RPMI8226 (cell line): ENCODE measurements around the gene SETD1A.
"Not testable (repeated sequence)": the region's sequence is repeated elsewhere in the genome, so short reads cannot be mapped to it uniquely, and the experiment has no call there.

Experiments
- DNase-seq: peaks from one replicate; pipeline ENCODE4 v3.0.0-alpha.2; 2015

The SETD1A gene

DNA sequence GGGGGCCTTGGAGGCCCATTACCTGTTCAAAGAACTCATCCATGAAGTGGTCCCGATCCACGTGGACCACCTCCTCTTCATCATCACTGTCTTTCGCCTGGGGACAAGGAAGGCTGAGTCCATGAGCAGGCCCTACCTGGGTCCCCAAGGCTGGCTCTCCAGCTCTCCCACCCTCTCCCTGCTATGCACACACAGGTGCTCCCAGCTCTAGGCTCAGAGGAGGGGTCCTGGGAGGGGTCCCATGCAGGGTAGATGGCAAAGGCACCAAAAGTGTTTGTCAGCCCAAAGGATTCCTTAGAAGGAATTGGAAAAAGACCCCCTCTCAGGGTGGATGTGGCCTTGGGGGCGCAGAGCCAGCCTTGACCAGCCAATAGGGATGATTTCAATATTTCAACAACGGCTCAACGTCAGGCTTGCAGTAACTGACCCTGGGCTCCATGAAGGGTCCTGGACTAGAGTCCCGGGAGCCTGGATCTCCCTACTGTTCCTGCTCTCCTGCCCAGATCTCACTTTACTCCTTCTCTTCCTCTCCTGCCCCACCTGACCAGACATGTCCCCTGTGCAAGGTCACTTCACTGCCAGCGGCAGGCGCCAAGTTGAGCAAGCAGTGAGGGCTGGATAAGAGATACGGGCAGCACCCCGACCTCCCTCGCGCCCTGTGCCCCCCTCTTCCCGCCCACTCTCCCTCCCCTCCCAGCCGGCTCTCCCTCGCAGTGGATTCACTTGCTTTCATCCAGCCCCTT lies 44.1 kb downstream of the SETD1A start:
- DNase-seq, result no peak

DNA sequence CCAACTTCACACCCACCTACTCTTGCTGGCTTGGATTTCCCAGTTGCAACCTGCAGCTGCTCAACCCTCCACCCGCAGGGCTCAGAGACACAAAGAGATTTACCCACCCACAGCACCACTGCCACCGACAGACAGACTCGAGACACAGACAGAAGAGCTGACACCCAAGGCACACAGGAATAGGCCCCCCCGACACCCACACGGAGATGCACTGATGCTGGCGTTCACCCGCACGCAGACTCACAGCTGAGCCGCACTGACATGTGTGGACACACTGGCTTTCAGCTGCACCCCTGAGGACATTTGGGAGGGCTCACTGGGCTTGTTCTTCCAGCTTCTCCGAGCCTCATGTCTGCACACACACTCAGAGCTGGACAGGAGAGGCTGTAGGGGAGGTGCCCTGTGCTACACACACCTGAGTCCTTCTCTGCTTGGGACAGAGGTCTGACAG lies 44.7 kb downstream of the SETD1A start:
- no peak for DNase-seq

DNA sequence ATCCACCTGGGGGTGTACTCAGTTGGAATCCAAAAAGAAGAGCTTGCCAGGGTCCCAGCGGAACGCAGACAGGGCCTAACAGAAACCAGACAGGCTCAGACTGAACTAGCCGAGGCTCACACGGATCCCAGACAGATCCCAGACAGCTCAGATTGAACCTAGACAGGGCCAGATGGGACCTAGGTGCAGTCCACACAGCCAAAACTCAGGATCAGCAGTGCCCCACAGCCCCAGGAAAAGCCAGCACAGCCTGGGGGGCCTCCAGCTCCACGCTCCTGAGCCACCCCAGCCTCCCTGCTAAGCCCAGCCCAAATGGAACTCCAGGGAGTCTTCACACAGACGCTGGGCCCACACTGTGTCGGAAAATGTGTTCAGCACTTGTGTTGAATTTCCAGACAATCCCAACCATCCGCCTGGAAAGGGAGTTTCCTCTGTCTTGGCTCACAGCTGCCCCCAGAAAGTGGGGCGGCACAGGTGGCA lies 45.3 kb downstream of the SETD1A start:
- no peak for DNase-seq

DNA sequence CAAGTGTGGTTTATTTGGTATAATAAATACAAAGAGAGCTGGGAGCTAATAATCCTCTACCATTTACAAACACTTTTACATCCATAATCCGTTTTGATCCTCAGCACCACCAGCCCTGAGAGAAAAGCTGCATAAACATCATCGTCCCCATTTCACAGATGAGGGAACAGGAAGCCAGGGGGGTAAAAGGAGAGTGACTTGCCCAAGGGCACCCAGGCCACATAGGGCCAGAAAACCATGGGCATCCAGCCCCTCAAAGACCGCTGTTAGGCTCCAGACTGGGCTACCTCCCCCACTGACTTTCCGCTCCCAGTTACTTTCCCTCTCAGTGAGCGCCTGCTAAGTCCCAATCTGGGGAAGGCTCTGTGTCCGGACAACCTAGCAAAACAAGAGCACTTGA lies 46.2 kb downstream of the SETD1A start:
- no peak for DNase-seq

DNA sequence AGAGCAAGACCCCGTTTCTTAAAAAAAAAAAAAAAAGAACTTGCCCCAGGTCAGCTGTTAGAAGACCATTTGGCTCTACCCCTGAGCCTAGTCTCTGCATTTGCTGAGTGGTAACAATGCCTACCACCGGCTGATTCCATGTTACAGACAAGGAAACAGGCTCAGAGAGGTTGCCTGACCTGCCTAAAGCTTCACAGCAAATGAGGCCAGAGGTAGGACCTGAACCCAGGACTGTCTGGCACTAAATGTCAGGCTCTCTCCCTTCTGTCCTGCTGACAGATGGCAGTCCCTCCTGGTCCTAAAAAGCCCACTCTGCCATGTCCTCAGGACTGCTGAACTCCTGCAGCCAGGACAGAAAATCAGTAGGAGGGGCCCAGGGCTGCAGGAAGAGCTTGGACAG lies 47.1 kb downstream of the SETD1A start:
- no peak for DNase-seq

DNA sequence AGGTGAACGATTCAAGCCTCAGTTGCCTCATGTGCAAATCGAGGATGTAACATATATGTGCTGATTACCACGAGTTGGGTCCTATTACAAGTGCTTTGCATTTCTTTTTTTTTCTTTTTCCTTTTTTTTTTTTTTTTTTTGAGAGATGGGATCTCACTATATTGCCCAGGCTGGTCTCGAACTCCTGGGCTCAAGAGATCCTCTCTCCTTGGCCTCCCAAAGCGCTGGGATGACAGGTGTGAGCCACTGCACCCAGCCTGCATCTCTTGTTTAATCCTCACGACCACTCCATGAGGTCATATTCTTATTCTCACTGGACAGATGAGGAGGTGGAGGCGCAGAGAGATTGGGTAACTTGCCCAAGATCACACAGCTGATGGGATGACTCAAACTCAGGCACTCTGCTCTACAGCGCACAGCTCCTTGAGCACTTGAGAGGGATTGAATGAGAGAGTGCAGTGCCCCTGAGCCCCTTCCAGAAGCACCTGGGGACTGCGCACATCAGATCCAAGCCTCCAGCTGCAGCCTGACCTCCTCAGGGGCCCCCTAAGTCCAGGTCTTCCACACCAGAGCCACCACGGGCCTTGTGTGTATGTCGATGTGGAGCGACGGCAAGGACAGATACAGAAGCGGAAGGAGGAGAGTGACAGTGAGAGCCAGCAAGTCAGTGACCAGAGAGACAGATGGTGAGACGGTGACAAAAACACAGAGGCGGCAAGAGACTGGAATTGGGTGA lies 48.0 kb downstream of the SETD1A start:
- no peak for DNase-seq

DNA sequence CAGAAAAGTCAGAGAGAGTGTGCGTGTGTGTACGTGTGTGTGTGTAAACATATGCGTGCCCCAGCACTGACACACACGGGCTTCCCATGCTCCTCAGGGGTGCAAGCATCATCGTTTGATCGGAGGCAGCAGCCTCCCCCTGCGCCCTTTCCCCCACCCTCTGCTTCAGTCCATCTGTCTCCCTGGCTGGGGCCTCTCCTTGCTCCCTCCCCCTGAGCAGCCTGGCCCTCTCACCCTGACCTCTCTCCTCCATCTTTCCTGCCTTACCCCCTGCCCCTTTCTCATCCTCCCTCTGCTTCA lies 48.5 kb downstream of the SETD1A start:
- DNase-seq, result no peak

DNA sequence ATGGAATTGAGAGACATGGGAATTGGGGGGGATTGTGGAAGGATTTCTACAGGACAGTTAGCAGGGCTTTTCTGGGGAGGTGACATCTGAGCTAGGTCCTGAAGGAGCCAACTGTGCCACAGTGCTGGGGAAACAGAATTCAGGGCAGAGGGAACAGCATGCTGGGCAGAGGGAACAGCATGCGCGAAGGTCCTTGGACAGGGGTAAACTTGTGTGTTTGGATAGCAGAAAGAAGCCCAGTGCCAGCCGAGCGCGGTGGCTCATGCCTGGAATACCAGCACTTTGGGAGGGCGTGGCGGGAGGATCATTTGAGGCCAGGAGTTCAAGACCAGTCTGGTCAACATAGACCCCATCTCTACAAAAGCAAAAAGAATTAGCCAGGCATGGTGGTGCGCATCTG lies 49.0 kb downstream of the SETD1A start:
- no peak for DNase-seq

DNA sequence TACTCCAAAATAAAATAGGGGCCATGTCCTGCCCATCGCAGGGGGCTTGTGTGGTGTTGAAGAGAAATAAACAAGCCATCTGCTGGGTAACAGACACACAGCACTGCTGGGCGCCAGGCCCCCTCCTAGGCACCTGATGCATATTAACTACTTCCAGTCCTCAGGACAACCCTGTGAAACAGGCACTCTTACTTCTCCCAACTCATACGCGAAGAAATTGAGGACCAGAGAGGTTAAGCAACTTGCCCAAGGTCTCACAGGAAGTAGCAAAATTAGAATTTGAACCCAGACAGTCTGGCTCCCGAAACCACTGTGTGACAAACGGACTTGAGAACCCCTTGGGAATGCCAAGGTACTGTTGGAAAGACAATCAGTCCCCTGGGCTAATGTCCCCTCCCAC lies 50.1 kb downstream of the SETD1A start:
- no peak for DNase-seq

DNA sequence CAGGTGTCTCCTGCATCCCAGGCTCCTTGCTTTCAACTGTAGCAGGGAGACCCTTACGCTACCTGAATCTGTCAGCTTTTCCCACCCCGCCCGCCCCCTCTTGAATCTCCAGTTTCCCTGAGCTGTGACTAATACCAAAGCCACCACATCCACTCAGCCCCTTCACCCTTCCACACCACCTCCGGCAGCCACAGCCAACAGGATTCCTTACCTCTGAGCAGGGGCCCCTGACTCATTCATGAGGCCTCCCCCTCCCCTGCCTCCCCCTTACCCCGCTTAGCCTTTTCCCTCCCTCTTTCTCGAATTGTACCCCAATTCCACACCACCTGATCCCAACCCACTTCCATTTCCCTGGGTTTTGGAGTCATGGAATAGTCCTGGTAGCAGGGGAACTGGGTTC lies 50.6 kb downstream of the SETD1A start:
- no peak for DNase-seq

DNA sequence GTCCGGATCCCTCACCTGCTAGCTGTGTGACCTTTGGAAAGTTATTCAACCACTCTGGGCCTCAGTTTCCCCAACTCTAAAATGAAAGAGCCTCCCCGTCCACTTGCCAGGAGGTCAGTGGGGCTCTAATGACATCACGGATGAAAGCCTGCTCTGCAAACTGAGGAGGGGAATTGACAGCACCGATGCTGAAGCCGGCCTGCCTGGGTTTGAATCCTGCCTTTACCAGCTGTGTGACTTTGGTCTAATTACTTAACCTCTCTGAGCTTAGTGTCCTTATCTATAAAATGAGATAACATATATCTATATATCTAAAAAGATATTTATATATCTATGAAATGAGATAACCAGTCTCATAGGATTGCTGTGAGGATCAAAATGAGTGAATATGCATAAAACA lies 51.0 kb downstream of the SETD1A start:
- no peak for DNase-seq

DNA sequence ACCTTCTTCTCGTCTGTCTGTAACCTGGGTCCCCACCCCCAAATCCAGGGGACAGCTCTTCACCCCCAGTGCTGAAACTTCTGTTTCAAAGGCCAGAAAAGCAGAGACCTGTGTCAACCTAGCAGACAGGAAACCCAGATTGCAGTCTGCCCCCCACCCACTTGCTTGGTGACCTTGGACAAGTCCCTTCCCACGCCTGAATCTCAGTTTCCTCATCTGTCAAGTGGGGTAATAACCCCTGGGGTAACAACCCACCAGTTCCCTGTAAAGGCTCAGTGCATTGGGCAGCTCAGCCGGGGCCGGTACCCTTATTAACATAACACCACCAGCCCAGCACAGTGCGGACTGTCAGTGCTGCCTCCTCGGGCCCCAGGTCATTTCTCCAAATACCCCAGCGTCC lies 51.6 kb downstream of the SETD1A start:
- no peak for DNase-seq

DNA sequence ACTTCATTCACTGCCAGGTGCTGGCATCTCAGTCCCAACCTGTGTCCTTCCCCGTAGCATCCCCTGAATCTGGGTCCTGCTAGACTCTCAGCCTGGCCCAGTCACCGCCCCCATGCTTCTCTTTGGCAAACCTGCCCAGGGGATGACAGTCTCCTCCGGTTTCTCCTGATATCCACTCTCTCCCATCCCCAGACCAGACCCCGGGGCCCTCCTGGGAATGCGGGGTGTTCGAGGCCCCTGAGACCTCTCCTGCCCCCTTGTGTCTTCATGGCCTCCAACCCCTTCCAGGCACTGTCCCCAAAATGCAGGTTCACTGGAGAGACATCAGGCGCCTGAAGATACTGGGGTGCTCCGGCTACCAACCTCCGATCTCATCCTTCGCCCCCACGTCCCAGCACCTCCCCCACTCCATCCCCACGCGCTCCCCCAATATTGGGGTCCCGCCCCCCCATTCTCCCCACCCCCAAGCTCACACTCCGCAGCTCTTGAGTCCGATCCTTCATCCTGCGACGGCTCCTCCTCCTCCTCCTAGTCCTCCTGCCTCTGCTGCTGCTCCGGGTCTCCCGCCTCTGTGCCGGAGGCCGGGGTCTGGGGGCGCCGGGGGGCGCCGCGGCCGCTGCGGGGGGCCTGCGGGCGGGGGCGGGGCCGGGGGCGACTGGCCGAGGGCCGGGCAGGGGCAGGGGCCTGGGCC lies 52.5 kb downstream of the SETD1A start:
- DNase-seq, result no peak

DNA sequence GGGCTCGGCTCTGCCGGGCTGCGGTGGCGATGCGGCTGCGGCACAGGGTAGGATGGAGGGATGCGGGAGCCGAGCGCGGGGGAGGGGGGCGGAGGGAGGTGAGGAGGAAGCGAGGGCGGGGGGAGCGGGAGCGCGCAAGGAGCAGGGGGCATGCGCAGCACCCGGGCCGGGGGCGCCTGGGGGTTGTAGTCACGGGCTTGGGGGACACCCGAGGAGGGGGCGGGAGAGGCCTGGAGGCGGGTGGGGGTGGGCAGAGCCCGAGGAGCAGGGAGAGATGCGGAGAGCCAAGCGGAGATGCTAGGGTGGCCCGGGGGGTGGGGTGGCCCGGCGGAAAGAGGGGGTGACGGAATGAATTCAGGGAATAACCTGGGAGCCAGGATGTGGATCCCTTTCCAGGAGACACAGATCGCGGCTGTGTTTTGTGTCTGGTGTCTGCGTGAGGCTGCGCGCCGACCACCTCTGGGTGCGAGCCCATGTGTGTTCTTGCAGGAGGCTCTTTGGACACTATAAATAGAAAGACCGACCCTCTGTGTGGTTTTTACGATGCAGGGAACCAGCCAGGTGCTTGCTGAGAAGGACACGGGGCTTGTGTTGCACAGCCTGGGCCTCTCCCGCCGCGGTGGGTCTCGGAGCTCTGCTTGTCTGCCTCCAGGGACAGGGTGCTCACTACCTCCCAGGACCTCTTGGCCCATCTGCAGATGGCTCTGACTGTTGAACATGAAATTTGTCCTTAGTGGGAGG lies 53.2 kb downstream of the SETD1A start, which contains the start of gene STX1B:
Gene STX1B, minus strand, starts transcription at position 54 of the 741 bp plus-strand sequence. CDS start 242 bp downstream, outside the sequence.
- no peak for DNase-seq

DNA sequence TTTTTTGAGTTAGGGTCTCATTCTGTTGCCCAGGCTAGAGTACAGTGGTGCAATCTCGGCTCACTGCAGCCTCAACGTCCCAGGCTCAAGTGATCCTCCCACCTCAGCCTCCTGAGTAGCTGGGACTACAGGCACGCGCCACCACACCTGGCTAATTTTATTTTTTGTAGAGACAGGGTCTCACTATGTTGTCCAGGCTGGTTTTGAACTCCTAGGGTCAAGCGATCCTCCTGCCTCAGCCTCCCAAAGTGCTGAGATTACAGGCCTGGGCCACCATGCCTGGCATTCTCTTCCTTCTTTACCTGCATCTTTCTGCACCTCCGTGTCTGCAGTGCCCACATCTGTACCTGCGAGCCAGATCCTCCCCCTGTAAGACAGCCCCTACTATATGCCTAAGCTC lies 54.3 kb downstream of the SETD1A start:
- DNase-seq, result not testable (repeated sequence)

DNA sequence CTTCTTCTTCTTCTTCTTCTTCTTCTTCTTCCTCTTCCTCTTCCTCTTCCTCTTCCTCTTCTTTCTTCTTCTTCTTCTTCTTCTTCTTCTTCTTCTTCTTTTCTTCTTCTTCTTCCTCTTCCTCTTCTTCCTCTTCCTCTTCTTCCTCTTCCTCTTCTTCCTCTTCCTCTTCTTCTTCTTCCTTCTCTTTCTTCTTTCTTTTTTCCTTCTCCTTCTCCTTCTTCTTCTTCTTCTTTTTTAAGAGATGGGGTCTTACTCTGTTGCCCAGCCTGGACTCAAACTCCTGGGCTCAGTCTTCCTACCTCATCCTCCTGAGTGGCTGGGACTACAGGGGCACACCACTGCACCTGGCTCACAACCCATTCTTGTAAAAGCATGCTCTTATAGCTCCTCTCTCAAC lies 55.7 kb downstream of the SETD1A start:
- not testable (repeated sequence) for DNase-seq

DNA sequence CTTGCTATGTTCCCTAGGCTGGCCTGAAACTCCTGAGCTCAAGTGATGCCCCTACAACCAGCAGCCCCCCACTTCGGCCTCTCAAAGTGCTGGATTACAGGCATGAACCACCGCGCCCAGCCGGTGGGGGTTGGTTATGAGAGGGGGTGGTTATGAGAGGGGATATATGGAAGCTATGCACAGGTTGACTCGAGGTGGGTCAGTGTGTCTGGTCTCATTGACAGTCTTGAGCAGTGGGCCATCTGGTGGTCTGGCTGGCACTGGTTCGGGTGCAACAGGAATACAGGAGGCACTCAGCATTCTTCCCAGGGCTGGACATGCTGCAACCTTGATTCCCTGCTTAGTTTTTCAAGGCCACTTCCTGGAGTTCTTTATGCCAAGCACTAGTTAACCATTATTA lies 58.5 kb downstream of the SETD1A start:
- no peak for DNase-seq

DNA sequence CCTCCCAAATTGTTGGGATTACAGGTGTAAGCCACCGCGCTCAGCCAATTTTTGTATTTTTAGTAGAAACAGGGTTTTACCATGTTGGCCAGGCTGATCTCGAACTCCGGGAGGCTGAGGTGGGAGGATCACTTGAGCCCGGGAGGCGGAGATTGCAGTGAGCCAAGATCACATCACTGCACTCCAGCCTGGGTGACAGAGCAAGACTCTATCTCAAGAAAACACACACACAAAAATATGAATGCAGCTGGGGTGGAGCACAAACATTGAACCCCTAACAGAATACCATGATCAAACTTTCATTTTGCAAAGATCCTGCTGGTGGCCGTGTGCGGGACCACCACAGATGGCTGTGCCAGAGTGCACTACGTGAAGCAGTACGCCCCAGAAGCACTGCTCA lies 60.2 kb downstream of the SETD1A start:
- not testable (repeated sequence) for DNase-seq

DNA sequence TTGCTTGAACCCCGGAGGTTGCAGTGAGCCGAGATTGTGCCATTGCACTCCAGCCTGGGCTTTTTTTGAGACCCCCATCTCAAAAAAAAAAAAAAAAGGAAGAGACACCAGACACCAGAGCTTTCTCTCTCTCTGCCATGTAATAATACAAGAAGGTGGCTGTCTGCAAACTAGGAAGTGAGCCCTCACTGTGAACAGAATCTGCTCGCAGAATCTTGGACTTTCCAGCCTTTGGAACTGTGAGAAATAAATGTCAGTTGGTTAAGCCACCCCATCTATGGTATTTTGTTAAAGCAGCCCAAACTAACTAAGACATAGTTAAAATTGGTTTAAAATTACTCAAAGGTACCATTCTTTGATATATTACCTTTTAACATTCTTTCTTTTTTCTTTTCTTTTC lies 63.0 kb downstream of the SETD1A start:
- DNase-seq, result no peak

DNA sequence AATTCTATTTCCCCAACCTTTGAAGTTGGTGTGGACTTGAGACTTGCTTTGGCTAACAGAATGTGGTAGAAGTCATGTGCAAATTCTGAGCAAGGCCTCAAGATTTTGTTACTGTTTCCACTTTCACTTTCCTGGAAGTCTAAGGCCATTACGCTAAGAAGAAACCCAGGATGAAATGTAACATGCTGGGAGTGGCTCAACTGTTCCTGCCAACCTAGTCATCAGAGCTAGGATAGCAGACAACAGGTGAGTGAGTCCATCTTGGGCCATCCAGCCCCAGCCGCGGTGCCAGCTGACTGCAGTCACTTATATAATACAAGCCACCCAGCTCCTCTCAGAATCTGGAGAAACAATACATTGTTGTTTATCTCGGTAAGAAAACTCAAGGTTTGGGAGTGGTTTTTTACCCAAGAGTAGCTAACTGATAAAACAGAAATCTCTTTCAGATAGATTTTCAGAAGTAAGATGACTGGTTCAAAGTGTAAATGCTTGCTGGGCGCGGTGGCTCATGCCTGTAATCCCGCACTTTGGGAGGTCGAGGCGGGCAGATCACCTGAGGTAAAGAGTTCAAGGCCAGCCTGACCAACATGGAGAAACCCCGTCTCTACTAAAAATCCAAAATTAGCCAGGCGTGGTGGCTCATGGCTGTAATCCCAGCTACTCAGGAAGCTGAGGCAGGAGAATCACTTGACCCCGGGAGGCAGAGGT lies 65.1 kb downstream of the SETD1A start:
- no peak for DNase-seq

DNA sequence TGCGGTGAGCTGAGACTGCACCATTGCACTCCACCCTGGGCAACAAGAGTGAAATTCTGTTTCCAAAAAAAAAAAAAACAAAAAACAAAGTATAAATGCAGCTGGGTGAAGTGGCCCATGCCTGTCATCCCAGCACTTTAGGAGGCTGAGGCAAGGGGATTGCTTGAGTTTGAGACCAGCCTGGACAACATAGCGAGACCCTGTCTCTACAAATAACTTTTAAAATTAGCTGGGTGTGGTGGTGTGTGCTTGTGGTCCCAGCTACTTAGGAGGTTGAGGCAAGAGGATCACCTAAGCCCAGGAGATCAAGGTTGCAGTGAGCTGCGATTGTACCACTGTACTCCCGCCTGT lies 65.7 kb downstream of the SETD1A start:
- no peak for DNase-seq

DNA sequence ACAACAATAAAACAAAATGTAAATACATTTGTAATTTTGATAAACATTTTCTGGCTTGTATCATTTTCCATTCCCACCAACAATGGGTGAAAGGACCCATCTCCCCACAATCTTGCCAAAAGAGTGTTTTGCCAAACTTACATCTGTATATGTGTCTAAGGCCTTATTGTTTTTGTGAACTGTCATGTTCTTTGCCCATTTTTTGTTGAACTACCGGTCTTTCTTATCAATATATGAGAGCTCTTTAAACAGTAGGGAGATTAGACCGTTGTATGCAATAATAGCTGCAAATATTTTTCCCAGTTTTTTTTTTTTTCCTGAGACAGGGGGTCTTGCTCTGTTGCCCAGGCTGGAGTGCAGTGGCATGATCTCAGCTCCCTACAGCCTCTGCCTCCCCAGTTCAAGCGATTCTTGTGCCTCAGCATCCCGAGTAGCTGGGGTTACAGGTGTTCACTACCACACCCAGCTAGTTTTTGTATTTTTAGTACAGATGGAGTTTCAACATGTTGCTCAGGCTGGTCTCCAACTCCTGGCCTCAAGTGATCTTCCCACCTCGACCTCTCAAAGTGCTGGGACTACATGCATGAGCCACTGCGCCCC lies 66.2 kb downstream of the SETD1A start:
- no peak for DNase-seq
